ENCODE results near the gene SMCHD1.

The SMCHD1 gene

GRCh38 chr18:2853926-2854664 lies 198.6 kb downstream of the SMCHD1 start:
- no peak for DNase-seq
